Measurements from ENCODE around the gene LAMA2. TPM values are rescaled to one million over a fixed set of nuclear protein-coding genes. Genes with fewer than 3 reads are reported as not detected.
A peak's percentile ranks its signal among the peaks of the same experiment; 100 is the strongest.

Gene LAMA2
- total RNA-seq, 1 experiment from 2014 or later, result 3.3 TPM

- Histone ChIP-seq H3K27ac (no peak overlapping the region), H3K9me3 (replicated peaks) (no peaks in the 10 kb centered on the region), H3K27me3 (replicated peaks) (no peaks in the 10 kb centered on the region), H3K36me3 (no peaks in the 10 kb centered on the region), H3K4me3 (no peak overlapping the region), H3K4me1 (replicated peaks) (no peaks in the 10 kb centered on the region)
- no peak for DNase-seq (ENCODE audit: low read depth in 1 of 2, low spot score in 2 of 2)
These were observed 230.7 kb downstream of the LAMA2 start for GRCh38 chr6:129113637-129114036.

- DNase-seq (ENCODE audit: low read depth in 1 of 2, low spot score in 2 of 2), result no peak
- H3K36me3 ChIP-seq, result no peaks in the 10 kb centered on the region
- no peaks in the 10 kb centered on the region for H3K4me1 ChIP-seq (replicated peaks)
- no peaks in the 10 kb centered on the region for H3K27me3 ChIP-seq (replicated peaks)
- no peaks in the 10 kb centered on the region for H3K9me3 ChIP-seq (replicated peaks)
- no peak overlapping the region for H3K4me3 ChIP-seq
- H3K27ac ChIP-seq, result no peak overlapping the region
These were observed 231.9 kb downstream of the LAMA2 start for GRCh38 chr6:129114636-129115391.

GRCh38 chr6:129115471-129115870 lies 232.5 kb downstream of the LAMA2 start:
- Histone ChIP-seq H3K27ac (no peak overlapping the region), H3K27me3 (replicated peaks) (no peaks in the 10 kb centered on the region), H3K9me3 (replicated peaks) (no peaks in the 10 kb centered on the region), H3K4me3 (no peak overlapping the region), H3K4me1 (replicated peaks) (peaks cover 1% of the 10 kb centered on the region), H3K36me3 (no peaks in the 10 kb centered on the region)
- DNase-seq (ENCODE audit: low read depth in 1 of 2, low spot score in 2 of 2), result no peak

GRCh38 chr6:129117355-129117754 lies 234.4 kb downstream of the LAMA2 start:
- H3K36me3 ChIP-seq, result no peaks in the 10 kb centered on the region
- H3K27ac ChIP-seq, result no peak overlapping the region
- no peaks in the 10 kb centered on the region for H3K27me3 ChIP-seq (replicated peaks)
- peaks cover 9% of the 10 kb centered on the region for H3K4me1 ChIP-seq (replicated peaks)
- no peaks in the 10 kb centered on the region for H3K9me3 ChIP-seq (replicated peaks)
- H3K4me3 ChIP-seq, result no peak overlapping the region
- no peak for DNase-seq (ENCODE audit: low read depth in 1 of 2, low spot score in 2 of 2)

GRCh38 chr6:129120856-129121638 lies 238.1 kb downstream of the LAMA2 start:
- peak overlapping the region; percentile 53 for H3K27ac ChIP-seq
- DNase-seq (ENCODE audit: low read depth in 1 of 2, low spot score in 2 of 2), result peak; percentile 69 to 82
- no peaks in the 10 kb centered on the region for H3K9me3 ChIP-seq (replicated peaks)
- no peaks in the 10 kb centered on the region for H3K27me3 ChIP-seq (replicated peaks)
- H3K36me3 ChIP-seq, result no peaks in the 10 kb centered on the region
- no peak overlapping the region for H3K4me3 ChIP-seq
- peaks cover 9% of the 10 kb centered on the region for H3K4me1 ChIP-seq (replicated peaks)

GRCh38 chr6:129124347-129124746 lies 241.4 kb downstream of the LAMA2 start:
- DNase-seq (ENCODE audit: low read depth in 1 of 2, low spot score in 2 of 2), result no peak
- no peaks in the 10 kb centered on the region for H3K36me3 ChIP-seq
- H3K4me1 ChIP-seq (replicated peaks), result peaks cover 9% of the 10 kb centered on the region
- no peaks in the 10 kb centered on the region for H3K27me3 ChIP-seq (replicated peaks)
- H3K9me3 ChIP-seq (replicated peaks), result no peaks in the 10 kb centered on the region
- no peak overlapping the region for H3K4me3 ChIP-seq
- H3K27ac ChIP-seq, result no peak overlapping the region

- no peak overlapping the region for H3K27ac ChIP-seq
- H3K4me3 ChIP-seq, result no peak overlapping the region
- no peaks in the 10 kb centered on the region for H3K27me3 ChIP-seq (replicated peaks)
- no peak for DNase-seq (ENCODE audit: low read depth in 1 of 2, low spot score in 2 of 2)
- no peaks in the 10 kb centered on the region for H3K9me3 ChIP-seq (replicated peaks)
- H3K4me1 ChIP-seq (replicated peaks), result peaks cover 10% of the 10 kb centered on the region
- H3K36me3 ChIP-seq, result no peaks in the 10 kb centered on the region
These were observed 247.2 kb downstream of the LAMA2 start for GRCh38 chr6:129130106-129130505.

- Histone ChIP-seq H3K4me3 (no peak overlapping the region), H3K4me1 (replicated peaks) (peaks cover 10% of the 10 kb centered on the region), H3K27ac (no peak overlapping the region), H3K36me3 (no peaks in the 10 kb centered on the region), H3K27me3 (replicated peaks) (no peaks in the 10 kb centered on the region), H3K9me3 (replicated peaks) (no peaks in the 10 kb centered on the region)
- no peak for DNase-seq (ENCODE audit: low read depth in 1 of 2, low spot score in 2 of 2)
These were observed 248.2 kb downstream of the LAMA2 start for GRCh38 chr6:129130959-129131681.

DNA sequence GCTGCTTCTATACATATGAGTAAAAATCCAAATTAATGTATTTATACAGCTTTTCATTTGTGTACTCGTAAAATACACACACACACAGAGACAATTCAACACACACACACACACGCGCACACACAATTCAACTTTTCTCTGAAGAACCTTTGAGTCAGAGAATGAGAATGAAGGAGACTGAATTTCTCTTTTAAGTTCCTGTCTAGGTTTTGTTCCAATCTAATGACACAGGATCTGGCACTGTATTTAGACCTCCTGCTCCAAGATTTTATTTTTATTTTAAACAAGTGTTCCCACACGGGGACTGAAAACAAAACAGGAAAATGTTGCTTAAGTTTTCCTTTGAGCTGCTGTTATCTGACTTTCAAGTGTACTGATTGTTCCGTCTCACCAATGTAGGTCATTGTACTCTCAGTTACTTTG lies 250.8 kb downstream of the LAMA2 start:
- DNase-seq (ENCODE audit: low read depth in 1 of 2, low spot score in 2 of 2), result peak in 1 of 2 experiments; percentile 18
- H3K9me3 ChIP-seq (replicated peaks), result no peaks in the 10 kb centered on the region
- H3K27ac ChIP-seq, result peak overlapping the region; percentile 6; the same call in 1 of the 2 replicates
- peaks cover 10% of the 10 kb centered on the region for H3K4me1 ChIP-seq (replicated peaks)
- H3K27me3 ChIP-seq (replicated peaks), result no peaks in the 10 kb centered on the region
- H3K4me3 ChIP-seq, result no peak overlapping the region
- H3K36me3 ChIP-seq, result no peaks in the 10 kb centered on the region

DNA sequence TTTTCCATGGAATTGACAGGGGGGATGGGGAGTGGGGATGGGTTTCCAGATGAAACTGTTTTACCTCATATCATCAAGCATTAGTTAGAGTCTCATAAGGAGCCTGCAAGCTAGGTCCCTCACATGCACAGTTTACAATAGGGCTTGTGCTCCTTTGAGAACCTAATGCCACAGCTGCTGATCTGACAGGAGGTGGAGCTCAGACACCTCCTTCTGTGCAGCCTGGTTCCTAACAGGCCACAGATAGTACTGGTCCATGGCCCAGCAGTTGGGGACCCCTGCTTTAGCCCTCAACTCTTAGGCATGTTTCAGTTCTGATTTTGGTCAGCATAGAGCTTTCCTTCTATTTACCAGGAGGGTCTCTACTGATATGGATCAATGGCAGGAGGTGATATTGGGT lies 251.6 kb downstream of the LAMA2 start:
- Histone ChIP-seq H3K27me3 (replicated peaks) (no peaks in the 10 kb centered on the region; the same call in 1 of the 2 replicates), H3K27ac (no peak overlapping the region), H3K36me3 (no peaks in the 10 kb centered on the region), H3K9me3 (replicated peaks) (no peaks in the 10 kb centered on the region), H3K4me3 (no peak overlapping the region), H3K4me1 (replicated peaks) (peaks cover 10% of the 10 kb centered on the region)
- DNase-seq (ENCODE audit: low read depth in 1 of 2, low spot score in 2 of 2), result no peak

- Histone ChIP-seq H3K9me3 (replicated peaks) (no peaks in the 10 kb centered on the region), H3K27me3 (replicated peaks) (no peaks in the 10 kb centered on the region; the same call in 1 of the 2 replicates), H3K27ac (no peak overlapping the region), H3K4me3 (no peak overlapping the region), H3K4me1 (replicated peaks) (peaks cover 10% of the 10 kb centered on the region), H3K36me3 (no peaks in the 10 kb centered on the region)
- DNase-seq (ENCODE audit: low read depth in 1 of 2, low spot score in 2 of 2), result no peak
These were observed 252.5 kb downstream of the LAMA2 start for GRCh38 chr6:129135451-129135850.

DNA sequence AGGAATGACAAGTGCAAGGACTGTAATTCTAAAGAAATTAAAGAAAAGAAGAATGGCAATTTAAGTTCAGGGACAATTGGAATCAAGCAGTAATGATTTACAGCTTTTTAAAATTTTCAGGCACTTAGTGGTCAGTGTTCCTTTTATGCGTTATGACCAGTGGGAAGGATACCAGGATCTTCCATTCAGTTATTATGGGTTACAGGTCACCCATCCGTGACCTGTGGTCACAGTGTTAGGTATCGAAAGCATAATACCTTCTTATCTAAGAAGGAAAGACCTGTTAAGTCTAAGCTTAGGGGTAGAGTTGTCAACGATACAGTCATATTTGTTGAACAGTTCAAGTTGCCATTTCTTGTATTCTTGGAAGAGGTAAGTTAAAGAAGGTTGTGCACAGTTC lies 253.8 kb downstream of the LAMA2 start:
- Histone ChIP-seq H3K4me3 (no peak overlapping the region), H3K27ac (no peak overlapping the region), H3K9me3 (replicated peaks) (no peaks in the 10 kb centered on the region), H3K4me1 (replicated peaks) (peaks cover 10% of the 10 kb centered on the region), H3K36me3 (no peaks in the 10 kb centered on the region), H3K27me3 (replicated peaks) (no peaks in the 10 kb centered on the region; the same call in 1 of the 2 replicates)
- no peak for DNase-seq (ENCODE audit: low read depth in 1 of 2, low spot score in 2 of 2)

GRCh38 chr6:129138739-129139405 lies 255.9 kb downstream of the LAMA2 start:
- Histone ChIP-seq H3K27ac (no peak overlapping the region), H3K4me1 (replicated peaks) (peaks cover 4% of the 10 kb centered on the region), H3K36me3 (no peaks in the 10 kb centered on the region), H3K4me3 (no peak overlapping the region), H3K27me3 (replicated peaks) (no peaks in the 10 kb centered on the region; the same call in 1 of the 2 replicates), H3K9me3 (replicated peaks) (no peaks in the 10 kb centered on the region)
- no peak for DNase-seq (ENCODE audit: low read depth in 1 of 2, low spot score in 2 of 2)
